SW 1271 (cell line): ENCODE data around the gene PFKL.

ENCODE experiments used
- DNase-seq, 2 experiments: peaks; one replicate each; lab custom pipeline; 2025; lab: John Stamatoyannopoulos, UW

PFKL gene

DNA sequence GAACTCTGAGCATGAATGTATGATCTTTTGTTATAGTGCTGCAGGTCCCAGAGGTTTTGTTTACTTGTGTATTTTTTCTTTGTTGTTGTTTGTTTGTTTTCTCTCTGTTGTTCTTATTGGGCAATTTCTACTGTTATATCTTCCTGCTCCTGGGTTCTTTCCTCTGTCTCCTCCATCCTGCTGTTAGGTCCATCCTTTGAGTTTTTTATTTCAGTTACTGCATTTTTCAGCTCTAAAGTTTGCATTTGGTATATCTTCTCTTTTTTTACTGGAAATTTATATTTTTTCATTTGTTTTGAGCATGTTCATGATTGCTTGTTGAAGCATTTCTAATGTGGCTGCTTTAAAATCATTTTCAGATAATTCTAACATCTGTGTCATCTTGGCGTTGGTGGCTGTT lies 63.4 kb downstream of the PFKL start:
- no peak for DNase-seq

DNA sequence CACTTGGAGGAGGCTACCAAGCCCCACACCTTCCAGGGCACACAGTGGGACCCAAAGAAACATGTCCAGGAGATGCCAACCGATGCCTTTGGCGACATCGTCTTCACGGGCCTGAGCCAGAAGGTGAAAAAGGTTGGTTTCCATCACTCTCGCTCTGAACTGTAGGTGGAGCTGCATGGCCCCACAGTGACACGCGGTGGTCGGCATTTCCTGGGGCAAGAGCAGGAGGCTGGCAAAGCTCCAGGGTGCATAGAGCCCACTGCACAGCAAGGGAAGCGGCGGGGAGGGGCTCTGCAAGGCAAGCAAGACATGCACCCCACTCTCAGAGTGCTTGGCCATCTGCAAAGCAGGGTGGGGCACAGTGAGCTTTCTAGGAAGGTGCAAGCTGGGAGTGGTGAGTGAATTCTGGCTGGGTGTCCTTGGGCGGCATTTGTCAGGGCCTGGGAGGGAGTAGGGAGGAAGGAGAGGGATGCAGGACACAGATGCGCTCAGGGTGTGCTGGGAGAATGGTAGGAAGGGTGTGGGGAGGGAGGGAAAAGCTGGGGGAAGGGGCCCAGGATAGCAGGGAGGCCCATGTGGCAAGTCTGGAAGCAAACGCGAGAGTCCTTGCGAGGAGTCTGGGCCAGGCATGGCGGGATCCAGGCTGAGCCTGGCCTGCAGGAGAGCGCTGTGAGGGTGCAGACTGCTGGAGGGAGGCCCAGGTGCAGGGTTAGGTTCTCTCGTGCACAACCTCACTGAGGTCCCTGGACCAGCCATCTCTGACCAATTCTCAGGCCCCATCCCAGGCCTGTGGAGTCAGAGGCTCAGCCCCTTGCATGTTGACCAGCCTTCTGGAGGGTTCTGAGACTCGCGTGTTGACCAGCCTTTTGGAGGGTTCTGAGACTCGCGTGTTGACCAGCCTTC lies 64.5 kb downstream of the PFKL start:
- no peak for DNase-seq

DNA sequence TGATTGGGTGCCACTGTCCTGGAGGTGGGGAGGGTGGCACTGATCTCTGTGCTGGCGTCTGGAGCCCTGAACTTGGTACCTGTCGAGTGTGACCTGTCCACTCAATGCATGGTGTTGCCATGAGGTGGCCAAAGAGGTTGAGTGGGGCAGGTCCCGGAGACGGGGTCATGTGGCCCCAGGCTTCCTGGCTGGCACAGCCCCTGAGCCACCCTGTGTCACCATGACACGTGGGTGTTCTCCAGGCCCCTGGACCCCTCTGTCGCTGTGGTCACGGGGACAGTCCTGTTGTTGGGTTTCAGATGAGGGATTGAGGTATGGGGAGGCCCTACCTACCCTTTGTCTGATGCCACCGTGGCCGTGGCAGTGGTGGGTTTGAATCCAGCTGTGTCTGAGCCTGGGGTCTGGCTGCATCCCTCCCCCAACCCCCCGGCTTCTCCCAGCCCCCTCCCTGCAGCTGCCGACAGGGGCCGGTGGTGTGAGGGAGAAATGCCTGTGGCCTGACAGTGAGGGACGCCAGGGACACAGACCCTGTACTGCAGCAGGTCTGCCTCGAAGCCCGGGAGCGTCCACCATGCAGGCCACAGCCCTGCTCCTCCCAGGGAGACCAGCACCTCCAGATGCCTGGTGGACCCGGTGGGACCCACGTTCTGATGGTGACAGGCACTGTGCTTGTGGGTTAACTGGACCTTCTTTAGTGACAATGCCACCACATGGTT lies 65.6 kb downstream of the PFKL start:
- DNase-seq: no peak

DNA sequence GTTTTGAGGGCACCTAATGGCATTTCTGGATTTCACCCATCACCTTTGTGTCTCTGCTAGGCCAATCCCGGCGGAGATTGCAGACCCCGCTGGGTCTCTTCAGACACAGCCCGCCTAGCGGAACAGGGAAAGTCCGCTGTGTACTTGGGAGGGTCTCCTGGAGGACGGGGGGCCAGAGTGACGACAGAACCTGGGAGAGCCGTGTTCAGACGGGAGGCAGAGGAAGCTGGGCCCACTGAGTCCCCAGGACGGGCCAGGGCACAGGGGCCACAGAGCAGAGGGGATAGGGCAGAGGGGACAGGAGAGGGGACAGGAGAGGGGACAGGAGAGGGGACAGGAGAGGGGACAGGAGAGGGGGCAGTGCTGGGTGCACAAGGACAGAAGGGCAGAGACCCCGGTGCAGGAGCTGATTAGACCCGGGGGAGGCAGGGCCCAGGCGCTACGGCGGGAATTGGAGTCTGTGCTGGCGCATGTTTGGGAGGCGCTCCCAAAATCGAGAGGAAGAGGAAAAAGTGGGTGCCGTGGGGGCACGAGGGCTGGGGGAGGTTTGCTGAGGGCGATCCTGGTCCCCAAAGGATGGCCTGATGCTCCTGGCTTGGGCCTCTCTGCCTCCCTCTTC lies 66.2 kb downstream of the PFKL start:
- no peak for DNase-seq

DNA sequence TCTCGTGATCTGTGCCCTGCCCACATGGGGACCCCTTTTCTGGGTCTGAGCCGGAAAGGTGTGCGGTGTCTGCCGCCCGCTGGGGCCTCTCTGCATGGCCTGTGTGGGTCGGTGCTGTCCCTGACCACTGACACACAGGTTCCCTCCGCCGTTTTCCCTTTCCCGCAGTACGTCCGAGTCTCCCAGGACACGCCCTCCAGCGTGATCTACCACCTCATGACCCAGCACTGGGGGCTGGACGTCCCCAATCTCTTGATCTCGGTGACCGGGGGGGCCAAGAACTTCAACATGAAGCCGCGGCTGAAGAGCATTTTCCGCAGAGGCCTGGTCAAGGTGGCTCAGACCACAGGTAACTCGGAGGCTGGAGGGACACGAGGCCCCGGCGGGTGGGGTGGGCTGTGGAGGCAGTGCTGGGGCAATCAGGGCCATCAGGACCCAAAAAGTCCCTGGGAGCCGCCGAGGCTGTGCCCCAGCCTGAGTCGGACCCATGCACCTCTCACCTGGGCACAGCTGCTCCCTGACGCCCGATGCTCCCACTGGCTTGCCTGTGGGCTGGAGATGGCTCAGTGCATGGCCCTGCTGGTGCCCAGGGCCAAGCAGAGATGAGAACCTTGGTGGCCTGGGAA lies 66.8 kb downstream of the PFKL start:
- DNase-seq: no peak

DNA sequence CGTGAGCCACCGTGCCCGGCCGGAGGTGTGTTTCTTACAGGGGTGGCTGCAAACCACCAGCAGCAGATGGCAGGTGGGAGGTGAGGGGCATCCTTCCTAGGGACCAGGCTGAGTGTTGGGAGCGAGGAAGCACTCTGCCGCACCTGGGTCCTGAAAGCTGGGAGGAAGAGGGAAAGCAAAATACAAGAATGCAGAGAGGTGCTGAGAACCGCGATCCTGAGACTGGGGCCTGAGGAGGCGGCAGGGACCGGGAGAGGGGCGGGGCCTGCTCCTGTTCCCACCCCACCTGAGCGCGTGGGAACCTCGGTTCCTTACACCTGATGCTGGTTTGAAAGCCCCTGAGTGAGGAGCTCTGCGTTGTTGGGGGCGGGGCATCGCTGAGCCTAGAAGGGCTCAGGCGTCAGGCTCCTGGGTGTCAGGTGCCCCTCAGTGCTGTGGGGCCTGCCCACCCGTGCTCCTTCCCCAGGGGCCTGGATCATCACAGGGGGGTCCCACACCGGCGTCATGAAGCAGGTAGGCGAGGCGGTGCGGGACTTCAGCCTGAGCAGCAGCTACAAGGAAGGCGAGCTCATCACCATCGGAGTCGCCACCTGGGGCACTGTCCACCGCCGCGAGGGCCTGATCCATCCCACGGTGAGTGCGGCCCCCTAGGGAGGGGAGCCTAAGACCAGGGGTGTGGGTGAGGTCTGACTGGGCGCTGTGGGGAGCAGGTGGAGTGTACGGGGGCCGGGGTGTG lies 69.0 kb downstream of the PFKL start:
- DNase-seq: no peak

DNA sequence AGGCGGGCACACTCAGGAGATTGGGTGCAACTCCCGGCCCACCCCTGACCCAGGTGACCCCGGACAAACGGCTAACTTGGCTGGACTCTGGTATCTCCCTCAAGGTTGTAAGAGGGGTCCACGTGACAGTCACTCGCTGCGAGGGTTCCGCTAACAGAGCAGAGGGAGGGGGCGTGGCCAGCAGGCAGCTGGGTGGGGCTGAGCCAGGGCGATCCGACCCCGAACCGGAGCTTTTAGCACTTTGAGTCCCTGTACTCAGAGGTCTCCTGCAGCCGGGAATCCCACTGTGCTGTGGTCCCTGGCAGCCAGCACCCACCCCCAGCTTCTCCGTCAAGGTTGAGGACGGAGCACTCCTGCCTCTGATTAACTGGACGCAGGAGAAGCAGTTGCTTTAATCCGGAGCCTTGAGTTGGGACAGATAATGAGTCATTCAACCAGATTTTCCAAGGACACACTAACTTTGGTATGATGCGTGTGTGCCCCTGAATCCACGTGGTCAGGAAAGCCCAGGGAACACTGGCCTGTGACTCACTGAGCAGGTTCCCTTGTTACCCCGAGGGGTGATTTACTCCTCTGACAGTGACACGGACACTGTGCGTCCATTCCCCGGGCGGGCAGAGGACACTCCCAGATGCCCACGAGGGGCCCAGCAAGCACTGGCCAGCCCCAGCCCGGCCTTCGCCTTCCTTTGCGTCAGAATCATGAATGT lies 70.3 kb downstream of the PFKL start:
- DNase-seq: no peak

DNA sequence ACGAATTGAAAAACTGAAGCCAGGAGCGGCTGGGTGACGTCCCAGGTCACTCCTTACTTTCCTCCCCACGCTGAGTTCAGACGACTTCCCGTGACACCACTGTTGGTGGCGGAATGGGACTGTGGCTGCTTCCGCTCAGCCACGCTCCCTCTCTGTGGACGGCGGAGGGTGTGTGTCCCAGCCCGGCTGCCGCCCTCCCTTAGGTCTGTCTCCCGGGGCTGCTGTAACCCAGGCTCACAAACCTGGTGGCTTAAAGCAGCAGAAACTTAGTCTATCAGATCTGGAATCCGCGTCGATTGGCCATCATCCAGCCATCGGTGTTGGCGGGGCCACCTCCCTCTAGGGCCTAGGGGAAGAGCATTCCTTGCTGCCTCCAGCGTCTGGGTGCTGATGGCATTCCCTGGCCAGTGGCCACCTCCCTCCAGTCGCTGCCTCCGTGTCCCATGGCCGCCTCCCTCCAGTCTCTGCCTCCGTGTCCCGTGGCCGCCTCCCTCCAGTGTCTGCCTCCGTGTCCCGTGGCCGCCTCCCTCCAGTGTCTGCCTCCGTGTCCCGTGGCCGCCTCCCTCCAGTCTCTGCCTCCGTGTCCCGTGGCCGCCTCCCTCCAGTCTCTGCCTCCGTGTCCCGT lies 71.0 kb downstream of the PFKL start:
- no peak for DNase-seq

DNA sequence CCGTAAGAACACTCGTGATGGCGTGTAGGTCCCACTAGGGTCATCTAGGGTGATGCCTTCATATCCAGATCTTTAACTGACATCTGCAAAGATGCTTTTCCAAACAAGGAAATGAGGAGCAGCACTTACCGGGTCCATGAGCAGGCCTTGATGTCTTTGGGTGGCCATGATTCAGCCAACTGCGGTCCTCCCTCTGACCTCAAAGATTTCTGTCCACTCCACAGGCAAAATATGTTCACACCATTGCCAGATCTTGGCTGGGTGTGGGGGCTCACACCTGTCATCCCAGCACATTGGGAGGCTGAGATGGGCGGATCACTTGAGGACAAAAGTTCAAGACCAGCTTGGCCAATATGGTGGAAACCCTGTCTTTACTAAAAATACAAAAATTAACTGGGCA lies 71.7 kb downstream of the PFKL start:
- no peak for DNase-seq

DNA sequence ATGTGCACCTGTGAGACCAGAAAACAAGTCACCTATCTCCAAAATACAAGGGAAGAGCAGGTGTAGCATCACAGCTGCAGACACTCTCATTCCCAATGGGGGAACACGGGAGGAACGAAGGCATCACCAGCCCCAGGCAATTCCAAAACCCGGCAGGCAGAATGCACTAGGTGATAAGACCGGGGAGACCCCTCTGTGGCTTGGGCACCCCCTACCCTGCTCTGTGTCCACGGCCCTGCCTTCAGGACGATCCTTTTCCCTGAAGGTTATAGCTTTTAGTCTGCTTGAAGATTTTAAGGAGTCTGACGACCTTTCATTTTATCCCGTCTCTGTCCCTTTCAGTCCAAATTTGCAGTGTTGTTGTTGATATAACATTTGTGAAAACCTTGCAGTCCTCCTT lies 72.8 kb downstream of the PFKL start:
- no peak for DNase-seq

DNA sequence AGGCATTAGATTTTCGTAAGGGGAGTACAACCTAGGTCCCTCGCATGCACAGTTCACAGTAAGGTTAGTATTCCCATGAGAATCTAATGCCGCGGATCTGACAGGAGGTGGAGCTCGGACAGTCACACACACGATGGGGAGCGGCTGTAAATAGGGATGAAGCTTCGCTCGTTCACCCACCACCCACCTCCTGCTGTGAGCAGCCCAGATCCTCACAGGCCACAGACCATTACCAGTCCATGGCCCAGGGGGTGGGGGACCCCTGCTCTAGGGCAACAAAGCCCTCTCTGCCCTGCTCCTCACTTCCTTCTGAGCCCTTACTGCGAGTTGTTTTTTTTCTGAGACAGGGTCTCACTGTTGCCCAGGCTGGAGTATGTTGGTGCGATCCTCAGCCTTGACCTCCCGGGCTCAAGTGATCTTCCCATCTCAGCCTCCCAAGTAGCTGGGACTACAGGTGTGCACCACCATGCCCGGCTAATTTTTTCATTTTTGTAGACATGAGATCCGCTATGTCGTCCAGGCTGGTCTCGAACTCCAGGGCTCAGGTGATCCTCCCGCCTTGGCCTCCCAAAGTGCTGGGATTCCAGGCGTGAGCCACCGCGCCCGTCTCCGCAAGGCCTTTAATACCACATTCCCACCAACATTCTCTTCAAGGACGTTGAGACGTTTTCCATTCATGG lies 74.9 kb downstream of the PFKL start:
- DNase-seq: no peak

DNA sequence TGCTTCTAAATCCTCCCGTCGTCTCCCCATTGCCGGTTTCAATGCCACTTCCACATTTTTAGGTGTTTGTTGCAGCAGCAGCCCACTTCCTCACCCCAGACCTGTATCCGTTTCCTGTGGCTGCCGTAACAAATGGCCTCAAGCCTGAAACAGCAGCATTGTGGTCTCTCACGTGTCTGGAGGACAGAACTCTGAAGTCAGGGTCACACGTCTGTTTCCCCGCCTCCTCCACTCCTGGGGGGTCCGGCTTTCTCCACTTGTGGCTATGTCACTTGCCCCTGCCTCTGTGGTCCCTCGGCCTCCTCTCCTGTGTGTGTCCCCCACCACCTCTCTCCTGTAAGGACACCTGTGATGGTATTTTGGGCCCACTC lies 75.4 kb downstream of the PFKL start:
- no peak for DNase-seq

DNA sequence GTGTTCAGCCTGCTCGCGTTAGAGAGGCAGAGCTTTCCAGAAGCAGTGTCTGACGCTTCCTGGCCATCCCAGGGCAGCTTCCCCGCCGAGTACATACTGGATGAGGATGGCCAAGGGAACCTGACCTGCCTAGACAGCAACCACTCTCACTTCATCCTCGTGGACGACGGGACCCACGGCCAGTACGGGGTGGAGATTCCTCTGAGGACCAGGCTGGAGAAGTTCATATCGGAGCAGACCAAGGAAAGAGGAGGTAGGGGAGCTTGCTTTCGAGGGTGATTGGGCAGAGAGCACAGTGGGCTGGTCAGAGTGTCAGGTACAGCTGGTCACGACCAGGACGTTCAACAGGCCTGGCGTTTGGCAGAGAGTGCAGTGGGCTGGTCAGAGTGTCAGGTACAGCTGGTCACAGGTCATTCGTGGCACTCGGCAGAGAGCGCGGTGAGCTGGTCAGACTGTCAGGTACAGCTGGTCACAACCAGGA lies 75.9 kb downstream of the PFKL start:
- no peak for DNase-seq

DNA sequence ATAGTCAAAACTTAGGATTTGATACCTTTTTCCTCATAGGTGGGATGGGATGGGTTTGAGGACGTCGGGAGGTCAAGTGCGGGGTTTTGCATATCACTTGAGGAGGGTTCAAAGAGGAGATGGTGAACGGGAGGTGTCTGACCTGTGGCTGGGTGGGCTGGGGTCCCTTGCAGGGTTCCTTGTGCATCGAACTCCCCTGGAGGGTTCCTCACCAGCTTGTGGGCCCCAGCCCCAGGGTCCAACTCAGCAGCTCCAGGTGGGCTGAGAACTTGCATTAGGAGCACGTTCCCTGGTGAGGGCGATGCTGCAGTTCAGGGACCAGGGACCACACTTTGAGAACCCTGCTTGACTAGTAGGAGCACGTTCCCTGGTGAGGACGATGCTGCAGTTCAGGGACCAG lies 76.8 kb downstream of the PFKL start:
- no peak for DNase-seq
